NCI-H345 treated with DMSO at 0.1 percent for 48 hours (cell line): ENCODE data around the gene PCOLCE2.
"Not testable (repeated sequence)": the region's sequence is repeated elsewhere in the genome, so short reads cannot be mapped to it uniquely, and the experiment has no call there.

Source experiments
- DNase-seq: peaks from one replicate; lab custom pipeline; 2025; ENCODE audit not compliant: unreplicated experiment; lab: John Stamatoyannopoulos, UW

PCOLCE2 gene

GRCh38 chr3:142902356-142902755 lies 13.5 kb upstream of the PCOLCE2 start:
- no peak for DNase-seq

- no peak for DNase-seq
Measured at GRCh38 chr3:142898346-142899213, 9.7 kb upstream of the PCOLCE2 start.

GRCh38 chr3:142897807-142898206 lies 8.9 kb upstream of the PCOLCE2 start:
- DNase-seq: no peak

GRCh38 chr3:142896996-142897395 lies 8.1 kb upstream of the PCOLCE2 start:
- DNase-seq: no peak

- DNase-seq: no peak
Measured at GRCh38 chr3:142896201-142896755, 7.4 kb upstream of the PCOLCE2 start.

- DNase-seq: no peak
Measured at GRCh38 chr3:142894493-142894892, 5.6 kb upstream of the PCOLCE2 start.

- no peak for DNase-seq
Measured at GRCh38 chr3:142892714-142893113, 3.8 kb upstream of the PCOLCE2 start.

- DNase-seq: no peak
Measured at GRCh38 chr3:142890592-142890991, 1.7 kb upstream of the PCOLCE2 start.

GRCh38 chr3:142889212-142890014 lies 530 bp upstream of the PCOLCE2 start:
- no peak for DNase-seq

- peak; percentile 16 for DNase-seq
Measured at GRCh38 chr3:142888099-142888480, 793 bp downstream of the PCOLCE2 start.

- no peak for DNase-seq
Measured at GRCh38 chr3:142886940-142887339, 1.9 kb downstream of the PCOLCE2 start.

- no peak for DNase-seq
Measured at GRCh38 chr3:142886021-142886420, 2.9 kb downstream of the PCOLCE2 start.

GRCh38 chr3:142884531-142884930 lies 4.4 kb downstream of the PCOLCE2 start:
- DNase-seq: no peak

GRCh38 chr3:142883534-142883933 lies 5.3 kb downstream of the PCOLCE2 start:
- DNase-seq: not testable (repeated sequence)

GRCh38 chr3:142881445-142882224 lies 7.2 kb downstream of the PCOLCE2 start:
- no peak for DNase-seq

- no peak for DNase-seq
Measured at GRCh38 chr3:142878649-142879300, 10.1 kb downstream of the PCOLCE2 start.

GRCh38 chr3:142876417-142876816 lies 12.5 kb downstream of the PCOLCE2 start:
- DNase-seq: no peak

- DNase-seq: no peak
Measured at GRCh38 chr3:142875583-142876207, 13.2 kb downstream of the PCOLCE2 start.

- no peak for DNase-seq
Measured at GRCh38 chr3:142875099-142875498, 13.8 kb downstream of the PCOLCE2 start.

GRCh38 chr3:142868382-142868781 lies 20.5 kb downstream of the PCOLCE2 start:
- not testable (repeated sequence) for DNase-seq
